Peyer's patch (tissue), 4 donors: ENCODE data around the gene GABARAP. TPM values are rescaled to one million over a fixed set of nuclear protein-coding genes. Genes with fewer than 3 reads are reported as not detected.

Experiments
- DNase-seq, 3 donors: peaks; one replicate each; pipeline ENCODE4 v3.0.0-alpha.2; 2017 to 2019
- H3K27ac ChIP-seq, 4 donors: fragments of 200-600 bp; sonication (generic); one replicate each; pipeline ENCODE4 v1.5.1; 2016 to 2019
- H3K27me3 ChIP-seq, 2 donors: fragments of 200-600 bp; sonication (generic); one replicate each; pipeline ENCODE4 v1.5.1; 2019
- H3K36me3 ChIP-seq, 3 donors: fragments of 200-600 bp; sonication (generic); one replicate each; pipeline ENCODE4 v1.5.1; 2016 to 2019
- H3K4me1 ChIP-seq, 4 donors: fragments of 200-600 bp; sonication (generic); one replicate each; pipeline ENCODE4 v1.5.1; 2016 to 2019
- H3K4me3 ChIP-seq, 4 donors: fragments of 200-600 bp; sonication (generic); 1 replicate in 3 of 4; 2 replicates in 1 of 4; pipeline ENCODE4 v1.5.1; 2016 to 2019; ENCODE audit warnings: mild to moderate bottlenecking in 1 of 4
- H3K9me3 ChIP-seq, 4 donors: fragments of 200-600 bp; sonication (generic); one replicate each; pipeline ENCODE4 v1.5.1; 2016 to 2019; ENCODE audit warnings: mild to moderate bottlenecking in 1 of 4
- CTCF ChIP-seq, 6 experiments: fragments of 450-650 bp in 4 of 6; fragments of 200-600 bp in 2 of 6; sonication (generic) in 1 of 6; IDR thresholded peaks; one replicate each; pipeline ENCODE4 v1.5.1; 2017 to 2019; ENCODE audit warnings: antibody characterized with exemption in 6 of 6, mild to moderate bottlenecking in 3 of 6, moderate library complexity in 1 of 6
- POLR2A ChIP-seq, 2 donors: fragments of 450-650 bp; IDR thresholded peaks; one replicate each; pipeline ENCODE4 v1.5.1; 2017; ENCODE audit warnings: antibody characterized with exemption in 2 of 2, mild to moderate bottlenecking in 2 of 2, moderate library complexity in 2 of 2
- total RNA-seq, 4 donors: library from RNA; depleted of rRNA; stranded (reverse); fragments of >200 nt; gene quantifications; one replicate each; pipeline ENCODE4 v1.1.0, GENCODE V29; 2016

Gene GABARAP
- total RNA-seq, 4 donors from 2014 or later, result 288 to 521 (median 367) TPM

GRCh38 chr17:7220593-7221277 is 21.5 kb downstream of the GABARAP start:
- Histone ChIP-seq H3K27ac (peak overlapping the region; percentile 91 to 100 (median 94)), H3K9me3 (no peaks in the 10 kb centered on the region), H3K36me3 (peaks cover 0 to 41% (median 0%) of the 10 kb centered on the region in 3 donors), H3K4me1 (peaks cover 5 to 47% (median 13%) of the 10 kb centered on the region in 4 donors), H3K4me3 (peak overlapping the region; percentile 67 to 92 (median 78)), H3K27me3 (no peaks in the 10 kb centered on the region)
- peak in 1 of 2 donors; percentile 32 for TF ChIP-seq POLR2A (IDR thresholded peaks at IDR 0.05)
- TF ChIP-seq CTCF (IDR thresholded peaks at IDR 0.05), result peak in 5 of 6 experiments; percentile 41 to 74 (median 63)
- DNase-seq, result peak; percentile 57 to 84 (median 79)

DNA sequence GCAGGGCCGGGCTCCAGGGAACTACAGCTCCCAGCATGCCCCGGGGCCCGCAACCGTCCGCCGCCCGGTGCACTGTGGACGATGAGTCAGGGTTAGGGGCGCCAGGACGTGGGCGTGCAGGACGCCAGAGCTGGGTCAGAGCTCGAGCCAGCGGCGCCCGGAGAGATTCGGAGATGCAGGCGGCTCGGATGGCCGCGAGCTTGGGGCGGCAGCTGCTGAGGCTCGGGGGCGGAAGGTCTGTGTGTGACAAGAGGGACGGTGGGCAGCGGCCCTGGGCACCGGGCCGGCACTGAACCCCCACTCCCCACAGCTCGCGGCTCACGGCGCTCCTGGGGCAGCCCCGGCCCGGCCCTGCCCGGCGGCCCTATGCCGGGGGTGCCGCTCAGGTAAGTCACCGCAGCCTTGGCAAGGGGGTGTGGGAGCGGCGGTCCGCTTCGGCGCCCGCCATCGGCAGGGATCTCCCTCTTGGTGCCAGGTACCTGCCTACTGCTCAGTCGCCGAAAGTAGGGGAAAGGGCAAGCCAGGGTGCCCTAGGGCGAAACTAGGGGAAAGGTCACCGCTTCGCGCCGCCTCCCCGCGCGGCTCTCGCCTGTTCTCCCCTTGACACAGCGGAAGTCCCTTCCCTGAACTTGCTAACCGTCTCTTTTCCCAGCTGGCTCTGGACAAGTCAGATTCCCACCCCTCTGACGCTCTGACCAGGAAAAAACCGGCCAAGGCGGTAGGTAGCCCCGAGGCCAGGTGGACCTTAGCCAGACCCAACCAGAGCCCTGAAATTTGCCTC is 22.2 kb downstream of the GABARAP start, which contains the start of the genes ACADVL and DLG4:
Gene ACADVL, plus strand, starts transcription at position 127 of the 781 bp plus-strand sequence. Its CDS starts 47 bp downstream, at position 174.
Gene DLG4, minus strand, starts transcription at position 25 of the 781 bp plus-strand sequence.
- DNase-seq, result peak; percentile 87 to 95 (median 91)
- no peaks in the 10 kb centered on the region for H3K27me3 ChIP-seq
- TF ChIP-seq CTCF (IDR thresholded peaks at IDR 0.05), result peak in 1 of 6 experiments; percentile 2
- peak; percentile 77 to 91 for TF ChIP-seq POLR2A (IDR thresholded peaks at IDR 0.05)
- H3K36me3 ChIP-seq, result peaks cover 0 to 36% (median 0%) of the 10 kb centered on the region in 3 donors
- H3K4me3 ChIP-seq, result peak within 1 kb of the TSS; percentile 67 to 92 (median 78)
- H3K9me3 ChIP-seq, result no peaks in the 10 kb centered on the region
- H3K4me1 ChIP-seq, result peaks cover 5 to 54% (median 13%) of the 10 kb centered on the region in 4 donors
- H3K27ac ChIP-seq, result peak within 1 kb of the TSS; percentile 91 to 100 (median 94)

GRCh38 chr17:7219229-7219811 is 22.9 kb downstream of the GABARAP start:
- Histone ChIP-seq H3K4me1 (peaks cover 5 to 60% (median 13%) of the 10 kb centered on the region in 4 donors), H3K27ac (peak overlapping the region; percentile 91 to 100 (median 94)), H3K4me3 (peak overlapping the region; percentile 67 to 92 (median 78)), H3K27me3 (no peaks in the 10 kb centered on the region), H3K9me3 (no peaks in the 10 kb centered on the region), H3K36me3 (peaks cover 0 to 29% (median 0%) of the 10 kb centered on the region in 3 donors)
- TF ChIP-seq POLR2A (IDR thresholded peaks at IDR 0.05) (no peak), CTCF (IDR thresholded peaks at IDR 0.05) (no peak)
- no peak for DNase-seq

GRCh38 chr17:7218758-7219157 is 23.5 kb downstream of the GABARAP start:
- no peaks in the 10 kb centered on the region for H3K9me3 ChIP-seq
- H3K4me3 ChIP-seq, result no peak overlapping the region
- H3K4me1 ChIP-seq, result peaks cover 5 to 64% (median 13%) of the 10 kb centered on the region in 4 donors
- TF ChIP-seq CTCF (IDR thresholded peaks at IDR 0.05) (no peak), POLR2A (IDR thresholded peaks at IDR 0.05) (no peak)
- peak in 1 of 3 donors; percentile 41 for DNase-seq
- H3K36me3 ChIP-seq, result peaks cover 0 to 23% (median 0%) of the 10 kb centered on the region in 3 donors
- no peaks in the 10 kb centered on the region for H3K27me3 ChIP-seq
- H3K27ac ChIP-seq, result peak overlapping the region in 2 of 4 donors; percentile 46 to 100

- H3K36me3 ChIP-seq, result peaks cover 0 to 17% (median 0%) of the 10 kb centered on the region in 3 donors
- no peak for DNase-seq
- H3K9me3 ChIP-seq, result no peaks in the 10 kb centered on the region
- peaks cover 5 to 64% (median 13%) of the 10 kb centered on the region in 4 donors for H3K4me1 ChIP-seq
- TF ChIP-seq POLR2A (IDR thresholded peaks at IDR 0.05) (no peak), CTCF (IDR thresholded peaks at IDR 0.05) (no peak)
- peak overlapping the region in 1 of 4 donors; percentile 45 for H3K4me3 ChIP-seq
- peak overlapping the region in 3 of 4 donors; percentile 46 to 100 (median 77) for H3K27ac ChIP-seq
- no peaks in the 10 kb centered on the region for H3K27me3 ChIP-seq
Observed at GRCh38 chr17:7218166-7218565, 24.1 kb downstream of the GABARAP start.
